GM18498 (cell line): ENCODE data around the gene RAB31.
"Not testable (repeated sequence)": the region's sequence is repeated elsewhere in the genome, so short reads cannot be mapped to it uniquely, and the experiment has no call there.

Experiments used
- ATAC-seq: cut with Tn5 transposase; IDR thresholded peaks from one replicate; pipeline ENCODE4 v1.9.1; 2021; ENCODE audit warnings: mild to moderate bottlenecking, moderate library complexity; ENCODE audit not compliant: unreplicated experiment

Gene RAB31

GRCh38 chr18:9835113-9835755 lies 127.1 kb downstream of the RAB31 start:
- no peak for ATAC-seq

DNA sequence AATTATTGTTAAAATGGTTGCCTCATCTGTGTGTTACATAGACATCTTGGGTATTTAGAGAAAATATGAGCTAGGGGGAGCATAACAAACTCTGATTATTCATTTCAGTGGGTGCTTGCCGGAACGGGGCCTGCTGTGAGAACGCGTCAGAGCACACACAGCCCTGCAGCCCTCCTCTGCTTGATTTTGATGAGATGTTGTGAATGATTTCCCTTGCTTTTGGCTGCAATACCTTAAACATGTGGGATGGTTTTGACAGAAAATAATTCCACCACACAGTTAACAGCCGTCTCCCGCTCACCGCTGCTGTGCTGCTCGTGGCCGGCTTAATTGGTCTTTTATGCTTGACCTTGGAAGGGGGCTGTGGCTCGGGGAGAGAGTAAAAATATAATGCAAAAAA lies 127.7 kb downstream of the RAB31 start:
- ATAC-seq: no peak

- ATAC-seq: no peak
Observed at GRCh38 chr18:9838144-9838877, 130.2 kb downstream of the RAB31 start.

DNA sequence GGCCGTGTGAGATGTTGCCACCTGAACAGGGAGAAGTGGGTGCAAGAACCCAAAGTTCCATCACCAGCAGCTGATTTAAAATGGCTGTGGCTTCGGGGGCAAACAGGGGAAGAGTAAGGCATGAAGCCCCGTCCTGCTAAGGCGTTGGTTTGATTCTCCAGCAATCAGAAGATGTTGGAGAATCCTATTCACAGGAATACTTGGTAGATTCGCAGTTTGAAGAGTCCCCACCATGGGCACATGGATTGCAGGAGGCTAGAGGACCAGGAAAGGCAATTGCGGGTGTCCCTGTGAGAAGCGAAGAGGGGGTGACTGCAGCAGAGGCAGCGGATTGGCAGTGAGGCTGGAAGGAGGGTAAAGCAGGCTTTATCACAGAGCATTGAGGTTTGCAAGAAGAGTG lies 131.1 kb downstream of the RAB31 start:
- ATAC-seq: no peak

DNA sequence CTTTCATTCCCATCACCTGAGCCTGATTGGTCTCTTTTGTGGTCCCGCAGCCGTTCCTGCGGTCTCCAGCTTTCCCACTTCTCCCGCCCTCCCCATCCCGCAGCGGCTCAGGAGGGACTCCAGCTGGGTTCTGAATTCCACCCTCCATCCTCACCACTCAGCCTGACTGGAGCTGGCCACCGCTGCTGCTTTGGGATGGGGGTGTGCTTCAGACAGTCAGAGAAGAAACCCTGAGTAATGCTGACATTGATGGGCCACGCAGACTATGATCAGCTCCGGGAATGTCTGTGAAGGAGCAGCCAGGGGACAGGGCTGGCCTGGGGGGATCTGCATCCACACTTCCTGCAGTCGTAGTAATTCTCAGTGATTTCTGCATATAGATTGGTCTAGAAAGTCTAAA lies 131.8 kb downstream of the RAB31 start:
- no peak for ATAC-seq

DNA sequence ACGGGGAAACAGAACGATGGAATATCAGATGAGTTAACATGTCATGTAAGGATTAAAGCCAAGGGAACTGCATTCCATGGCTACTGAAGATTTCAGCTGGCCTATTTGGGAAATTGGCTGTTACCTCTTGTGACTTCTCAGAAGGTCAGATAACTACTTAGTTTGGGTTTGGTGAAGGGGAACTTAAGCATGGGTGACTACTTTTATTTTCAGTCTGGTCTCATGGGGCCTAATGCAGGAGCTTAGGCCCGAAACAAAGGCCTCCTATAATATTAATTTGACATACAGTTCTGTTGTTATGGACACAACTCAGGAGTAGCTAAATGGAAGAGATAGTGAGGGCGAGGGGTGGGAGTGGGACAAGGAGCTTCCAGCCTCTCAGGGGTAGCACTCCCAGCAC lies 133.7 kb downstream of the RAB31 start:
- ATAC-seq: no peak

GRCh38 chr18:9842448-9842847 lies 134.3 kb downstream of the RAB31 start:
- ATAC-seq: no peak

GRCh38 chr18:9845256-9845655 lies 137.2 kb downstream of the RAB31 start:
- ATAC-seq: no peak

DNA sequence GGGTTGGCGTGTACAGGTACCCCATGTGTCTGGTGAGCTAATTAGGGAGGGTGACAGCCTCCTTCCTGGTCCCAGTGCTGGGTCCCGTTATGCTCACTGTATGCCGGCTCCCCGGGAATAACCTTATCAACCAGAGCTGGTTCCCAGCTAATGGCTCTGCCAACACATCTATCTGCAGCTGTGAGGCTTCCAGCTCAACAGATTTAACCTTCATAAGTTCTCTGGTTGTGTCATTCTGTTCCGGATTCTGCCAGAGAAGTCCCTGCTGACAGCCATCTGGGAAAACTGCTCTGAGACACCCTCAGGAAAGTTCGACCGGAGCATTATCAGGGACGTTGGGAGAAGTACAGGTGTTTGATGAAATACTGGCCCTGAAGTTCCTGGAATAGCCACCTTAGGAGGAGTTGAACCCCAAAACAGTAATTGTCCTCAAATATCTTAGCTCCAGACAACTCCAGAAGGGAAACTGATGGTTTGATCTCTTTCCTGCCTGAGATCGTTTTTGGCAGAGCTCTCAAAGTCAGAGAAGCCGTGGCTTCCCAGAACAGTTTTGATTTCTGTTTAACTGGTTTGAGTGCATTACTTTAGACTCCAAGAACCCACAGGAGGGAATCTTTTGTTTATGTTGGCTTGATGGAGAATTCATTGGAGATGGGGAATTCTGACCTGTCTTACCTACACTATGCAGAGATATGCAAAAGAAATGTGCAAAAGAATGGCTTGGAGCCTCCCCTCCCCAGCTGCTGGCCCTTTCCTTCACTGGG lies 138.2 kb downstream of the RAB31 start:
- ATAC-seq: no peak

DNA sequence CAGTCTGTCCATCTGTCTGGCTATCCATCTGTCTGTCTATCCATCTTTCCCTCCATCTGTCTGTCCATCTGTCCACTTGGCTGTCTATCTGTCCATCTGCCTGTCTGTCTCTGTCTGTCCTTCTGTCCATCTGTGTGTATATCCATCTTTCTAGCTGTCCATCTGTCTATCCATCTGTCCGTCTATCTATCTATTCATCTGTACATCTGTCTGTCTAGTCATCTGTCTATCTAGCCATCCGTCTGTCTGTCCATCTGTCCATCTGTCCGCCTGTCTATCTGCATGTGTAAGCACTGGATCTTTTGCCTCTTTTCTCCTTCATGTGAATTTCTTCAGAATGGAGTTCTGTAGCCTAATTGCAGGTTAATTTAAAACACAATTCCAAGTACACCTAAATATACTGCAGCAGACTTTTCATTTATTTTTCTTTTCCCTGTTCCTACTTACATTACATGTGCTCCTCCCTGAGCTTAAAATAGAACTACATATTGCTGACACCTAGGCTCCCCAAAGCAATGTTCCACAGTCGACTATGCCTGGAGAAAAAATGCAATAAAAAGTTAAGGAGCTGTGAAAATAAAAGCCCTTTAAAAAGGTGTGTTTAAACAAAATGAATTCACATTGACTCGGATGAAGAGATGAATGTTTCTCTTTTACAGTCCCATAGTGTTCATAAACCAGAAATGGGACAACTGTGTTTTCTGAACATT lies 140.2 kb downstream of the RAB31 start:
- no peak for ATAC-seq

DNA sequence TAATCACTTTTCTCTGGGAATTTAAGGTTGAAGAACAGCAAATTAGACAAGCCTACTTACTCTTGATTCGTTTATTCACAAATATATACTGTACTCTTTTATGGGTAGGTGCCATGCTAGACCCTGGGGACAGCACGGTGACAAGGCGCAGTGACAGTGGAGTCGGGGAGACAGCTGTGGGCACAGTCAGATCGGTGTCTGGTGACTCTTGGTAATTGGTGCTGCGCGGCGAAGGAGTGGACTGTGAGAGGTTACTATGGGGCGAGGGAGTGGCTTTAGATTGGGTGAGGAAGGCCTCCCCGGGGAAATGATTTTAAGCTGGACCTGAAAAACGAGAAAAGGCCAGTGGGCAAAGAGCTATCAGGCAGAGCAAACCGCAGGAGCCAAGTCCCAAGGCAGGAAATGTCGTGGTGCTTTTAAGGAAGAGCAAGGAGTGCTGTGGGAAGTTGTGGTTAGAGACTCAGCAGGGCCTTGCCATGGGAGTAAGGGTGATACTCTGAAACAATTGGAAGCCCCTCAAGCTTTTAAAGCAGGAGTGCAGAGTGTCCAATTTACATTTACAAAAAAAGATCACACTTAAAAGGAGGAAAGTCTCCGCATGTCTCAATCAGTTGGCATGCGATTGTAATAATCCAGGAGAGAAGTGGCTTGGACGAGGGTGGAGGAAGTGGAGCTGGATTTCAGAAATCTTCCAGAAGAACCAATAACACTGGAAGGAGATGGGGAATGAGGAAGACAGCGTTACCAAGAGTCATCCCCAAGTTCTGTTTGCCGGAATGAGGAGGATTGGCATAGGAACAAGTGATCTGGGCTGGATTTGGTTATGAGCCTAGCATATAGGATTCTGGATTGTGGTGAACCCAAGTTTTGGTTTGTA lies 141.5 kb downstream of the RAB31 start:
- ATAC-seq: no peak

DNA sequence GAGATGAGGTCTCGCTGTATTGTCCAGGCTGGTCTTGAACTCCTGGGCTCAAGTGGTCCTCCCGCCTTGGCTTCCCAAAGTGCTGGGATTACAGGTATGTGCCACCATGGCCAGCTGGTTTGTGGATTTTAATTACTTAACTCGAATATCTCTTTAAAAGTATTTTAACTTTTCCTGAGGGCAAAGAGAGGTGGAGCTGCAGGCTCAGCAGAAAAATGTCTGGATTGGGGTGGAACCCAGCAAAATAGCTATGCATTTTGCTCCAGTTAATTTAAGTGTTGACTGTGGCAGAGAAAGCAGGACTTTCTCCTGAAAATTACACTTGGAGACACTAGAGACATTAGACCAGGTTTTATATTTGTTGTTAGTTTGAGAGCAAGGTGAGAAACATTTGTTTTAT lies 142.2 kb downstream of the RAB31 start:
- no peak for ATAC-seq

GRCh38 chr18:9851511-9851910 lies 143.4 kb downstream of the RAB31 start:
- no peak for ATAC-seq

GRCh38 chr18:9852266-9853081 lies 144.4 kb downstream of the RAB31 start:
- ATAC-seq: no peak

DNA sequence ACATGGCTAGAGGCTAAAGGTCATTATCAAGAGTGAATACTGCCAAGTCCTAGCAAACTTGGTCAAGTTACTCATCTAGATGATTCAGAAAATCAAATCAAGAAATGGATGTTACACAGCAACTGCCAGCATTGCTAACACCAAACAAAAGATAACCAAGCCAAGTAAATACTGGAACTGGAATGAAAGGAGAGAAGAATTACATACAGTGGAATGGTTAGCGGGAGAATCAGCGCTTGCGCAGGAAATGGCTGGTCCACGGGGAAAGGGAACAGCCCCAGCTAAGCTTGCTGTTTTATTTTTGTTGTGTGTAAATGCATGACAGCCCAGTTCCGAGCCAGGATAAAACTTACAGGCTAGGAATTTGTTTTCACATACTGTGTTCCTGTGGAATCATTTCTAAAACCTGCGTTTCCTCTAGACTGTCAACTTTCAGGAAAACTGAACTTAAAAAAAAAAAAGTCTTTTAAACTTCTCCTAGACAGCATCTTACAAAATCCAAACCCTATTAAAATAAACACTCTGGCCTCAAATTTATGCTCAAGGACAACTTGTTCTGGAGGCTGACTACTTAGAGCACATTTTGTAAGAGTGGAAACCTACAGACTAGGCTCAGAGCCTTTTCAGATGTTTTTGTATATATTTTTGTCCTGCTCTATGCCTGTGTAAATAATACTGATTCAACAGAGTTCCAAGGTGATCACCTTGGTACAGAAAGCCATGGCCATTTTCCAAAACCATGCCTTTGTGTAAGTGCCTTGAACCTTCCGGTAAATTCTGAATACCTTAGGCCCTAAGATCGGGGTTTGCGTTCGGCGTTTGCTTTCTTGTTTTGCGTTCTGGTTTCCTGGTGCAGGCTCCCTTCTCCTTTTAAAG lies 146.9 kb downstream of the RAB31 start:
- ATAC-seq: no peak

GRCh38 chr18:9855681-9856080 lies 147.6 kb downstream of the RAB31 start:
- no peak for ATAC-seq

DNA sequence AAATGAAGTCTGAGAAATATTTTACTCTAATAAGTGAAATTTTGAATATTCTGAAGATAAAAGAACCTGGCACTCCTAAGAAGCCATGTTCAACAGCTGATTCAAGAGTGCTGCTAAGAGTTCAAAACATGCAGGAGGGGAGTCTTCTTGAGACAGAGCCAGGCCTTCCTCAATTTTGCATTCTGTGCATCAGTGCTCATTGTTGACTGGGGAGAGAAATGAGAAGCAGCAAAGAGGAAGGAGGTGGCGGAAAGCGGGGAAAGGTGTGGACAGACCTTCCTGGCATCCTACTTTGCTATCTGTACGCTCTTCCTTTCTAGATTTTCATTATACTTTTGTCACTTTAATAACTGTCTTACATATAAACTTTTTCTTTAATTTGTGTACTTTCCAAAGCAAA lies 148.0 kb downstream of the RAB31 start:
- ATAC-seq: no peak

DNA sequence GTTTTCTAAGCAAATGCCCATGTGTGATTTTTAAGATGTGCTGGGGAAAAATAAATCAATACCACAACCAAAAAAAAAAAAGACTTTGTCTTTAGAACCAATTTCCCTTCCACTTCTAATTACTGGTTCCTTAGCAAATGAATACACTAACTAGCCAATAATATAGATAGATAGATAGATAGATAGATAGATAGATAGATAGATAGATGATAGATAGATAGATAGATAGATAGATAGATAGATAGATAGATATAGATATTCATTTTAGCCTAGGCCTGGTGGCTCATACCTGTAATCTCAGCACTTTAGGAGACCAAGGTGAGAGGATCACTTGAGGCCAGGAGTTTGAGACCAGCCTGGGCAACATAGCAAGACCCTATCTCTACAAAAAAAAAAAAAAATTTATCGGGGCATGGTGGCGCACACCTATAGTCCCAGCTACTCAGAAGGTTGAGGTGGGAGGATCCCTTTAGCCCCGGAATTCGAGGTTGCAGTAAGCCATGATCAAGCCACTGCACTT lies 149.4 kb downstream of the RAB31 start:
- not testable (repeated sequence) for ATAC-seq
